ENCODE data around the gene ESYT3.

DNA sequence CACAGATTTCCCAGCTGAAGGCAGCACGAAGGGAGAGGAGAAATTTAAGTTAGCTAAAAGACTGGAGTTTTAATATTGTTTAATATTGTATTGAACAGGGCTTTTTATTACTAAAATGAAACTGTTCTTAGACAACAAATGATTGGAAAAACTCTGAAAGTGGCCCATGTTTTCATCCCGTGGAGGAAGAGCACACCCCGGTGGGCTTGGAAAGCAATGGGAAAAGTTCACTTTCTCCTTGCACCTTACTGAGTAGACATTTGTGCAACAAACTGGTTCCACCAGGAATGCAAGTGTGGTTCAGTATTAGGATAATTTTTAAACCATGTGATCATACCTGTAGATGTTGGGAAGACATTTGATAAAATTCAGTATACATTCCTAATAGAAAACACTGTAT, 8.2 kb upstream of the ESYT3 start:
- no peak for TF ChIP-seq POLR2A (IDR thresholded peaks at IDR 0.05)
- TF ChIP-seq, protein P1, sequence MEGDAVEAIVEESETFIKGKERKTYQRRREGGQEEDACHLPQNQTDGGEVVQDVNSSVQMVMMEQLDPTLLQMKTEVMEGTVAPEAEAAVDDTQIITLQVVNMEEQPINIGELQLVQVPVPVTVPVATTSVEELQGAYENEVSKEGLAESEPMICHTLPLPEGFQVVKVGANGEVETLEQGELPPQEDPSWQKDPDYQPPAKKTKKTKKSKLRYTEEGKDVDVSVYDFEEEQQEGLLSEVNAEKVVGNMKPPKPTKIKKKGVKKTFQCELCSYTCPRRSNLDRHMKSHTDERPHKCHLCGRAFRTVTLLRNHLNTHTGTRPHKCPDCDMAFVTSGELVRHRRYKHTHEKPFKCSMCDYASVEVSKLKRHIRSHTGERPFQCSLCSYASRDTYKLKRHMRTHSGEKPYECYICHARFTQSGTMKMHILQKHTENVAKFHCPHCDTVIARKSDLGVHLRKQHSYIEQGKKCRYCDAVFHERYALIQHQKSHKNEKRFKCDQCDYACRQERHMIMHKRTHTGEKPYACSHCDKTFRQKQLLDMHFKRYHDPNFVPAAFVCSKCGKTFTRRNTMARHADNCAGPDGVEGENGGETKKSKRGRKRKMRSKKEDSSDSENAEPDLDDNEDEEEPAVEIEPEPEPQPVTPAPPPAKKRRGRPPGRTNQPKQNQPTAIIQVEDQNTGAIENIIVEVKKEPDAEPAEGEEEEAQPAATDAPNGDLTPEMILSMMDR (IDR thresholded peaks at IDR 0.05): peak in 2 of 6 experiments; percentile 11 to 15
